ENCODE measurements around the gene ZKSCAN8.

DNA sequence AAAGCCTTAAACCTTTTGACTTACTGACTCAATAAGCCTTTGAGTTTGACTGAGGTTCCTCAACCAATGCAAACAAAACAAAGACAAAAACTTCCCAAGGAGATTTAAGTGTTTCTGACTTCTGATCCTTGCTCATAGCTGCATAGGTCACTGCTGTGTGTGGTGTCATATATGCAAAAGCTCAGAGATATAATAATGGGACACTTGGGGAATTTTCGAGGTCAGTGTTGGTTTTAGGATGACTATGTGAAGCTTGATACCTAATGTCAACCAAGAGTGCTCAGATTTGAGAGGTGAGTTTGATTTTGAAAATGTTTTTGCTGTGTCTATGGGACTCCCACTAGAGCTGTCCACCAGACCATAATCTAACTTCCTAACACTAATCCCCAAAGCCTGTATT is 26.2 kb downstream of the ZKSCAN8 start:
- TF ChIP-seq POLR2A (IDR thresholded peaks at IDR 0.05; ENCODE audit: low read length) (no peak), GATA1 (IDR thresholded peaks at IDR 0.05; ENCODE audit: low read depth, low read length) (no peak)
